ENCODE data around the gene IMPG1. TPM values are rescaled to one million over a fixed set of nuclear protein-coding genes. Genes with fewer than 3 reads are reported as not detected.

Gene IMPG1
- total RNA-seq, 4 donors from 2014 or later: not detected

DNA sequence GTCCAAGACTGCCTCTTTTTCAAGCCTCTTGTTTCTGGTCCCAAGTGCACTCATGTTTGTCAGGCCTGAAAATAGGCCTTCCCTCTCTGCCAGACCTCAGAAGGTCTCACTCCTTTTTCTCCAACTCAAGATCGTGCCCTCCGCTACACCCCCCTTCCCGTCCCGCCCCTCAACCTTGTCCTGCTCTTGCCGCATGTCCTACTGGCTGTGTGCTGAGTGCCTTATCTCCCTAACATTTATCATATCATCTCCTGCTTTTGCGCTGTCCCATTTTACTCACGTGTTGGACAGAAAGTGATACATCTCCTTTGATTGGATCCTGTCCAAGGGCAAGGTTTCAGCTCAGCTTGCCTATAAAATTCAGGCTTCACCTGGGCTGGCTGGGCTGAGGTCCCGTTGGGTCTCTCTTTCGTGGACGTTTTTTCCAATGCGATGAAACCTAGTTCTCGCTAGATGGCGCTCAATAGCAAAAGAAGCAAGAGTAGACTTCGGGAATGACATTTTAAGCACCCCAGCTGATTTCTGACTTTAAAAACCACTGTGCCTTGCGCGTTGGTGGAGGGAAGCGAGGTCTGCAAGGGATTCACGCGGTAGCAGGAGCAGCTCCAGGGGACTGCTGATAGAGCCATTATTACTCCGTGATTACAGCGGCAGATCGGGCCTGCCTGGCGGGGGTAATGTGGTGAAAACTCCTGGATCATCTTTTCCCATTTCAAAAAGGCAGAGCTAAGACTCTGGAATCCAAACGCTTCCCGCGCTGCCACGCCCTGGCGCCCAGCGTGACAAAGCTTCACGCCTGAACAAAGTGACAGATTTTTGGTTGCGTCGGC lies 137.6 kb downstream of the IMPG1 start:
- 8% methylated on average over 21 to 30 of the region's 32 CpGs for WGBS, 2 donors
- intact Hi-C loops (cut with DNase I): no loop called here
- DNase-seq: peak; percentile 40 to 44

DNA sequence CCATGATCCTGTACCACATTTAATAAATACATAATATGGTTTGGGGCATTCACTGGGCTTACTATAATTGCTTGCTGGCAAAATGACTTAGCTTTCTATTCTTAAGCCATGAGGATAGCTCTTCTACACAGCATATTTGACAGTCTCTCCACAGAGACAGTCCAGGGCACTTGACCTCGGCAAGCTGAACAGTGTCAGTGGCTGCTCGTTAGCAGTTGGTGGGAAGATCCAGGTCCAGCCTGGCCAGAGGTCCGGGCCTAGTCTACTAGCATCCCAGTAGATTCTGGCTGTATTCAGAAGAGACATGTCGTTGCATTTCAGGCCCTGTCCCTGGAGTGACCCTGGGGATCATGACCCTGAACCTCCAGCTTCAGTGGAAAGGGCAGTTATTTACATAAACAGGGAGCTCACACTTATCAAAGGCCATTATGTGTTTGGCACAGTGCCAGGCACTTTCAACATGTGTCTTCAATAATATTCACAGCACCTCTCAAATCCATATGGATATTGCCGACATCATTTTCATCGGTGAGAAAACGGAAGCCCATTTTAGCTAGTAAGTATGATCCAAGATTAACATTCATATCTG lies 139.0 kb downstream of the IMPG1 start:
- intact Hi-C loops (cut with DNase I): no loop called here
- TF ChIP-seq, protein P1, sequence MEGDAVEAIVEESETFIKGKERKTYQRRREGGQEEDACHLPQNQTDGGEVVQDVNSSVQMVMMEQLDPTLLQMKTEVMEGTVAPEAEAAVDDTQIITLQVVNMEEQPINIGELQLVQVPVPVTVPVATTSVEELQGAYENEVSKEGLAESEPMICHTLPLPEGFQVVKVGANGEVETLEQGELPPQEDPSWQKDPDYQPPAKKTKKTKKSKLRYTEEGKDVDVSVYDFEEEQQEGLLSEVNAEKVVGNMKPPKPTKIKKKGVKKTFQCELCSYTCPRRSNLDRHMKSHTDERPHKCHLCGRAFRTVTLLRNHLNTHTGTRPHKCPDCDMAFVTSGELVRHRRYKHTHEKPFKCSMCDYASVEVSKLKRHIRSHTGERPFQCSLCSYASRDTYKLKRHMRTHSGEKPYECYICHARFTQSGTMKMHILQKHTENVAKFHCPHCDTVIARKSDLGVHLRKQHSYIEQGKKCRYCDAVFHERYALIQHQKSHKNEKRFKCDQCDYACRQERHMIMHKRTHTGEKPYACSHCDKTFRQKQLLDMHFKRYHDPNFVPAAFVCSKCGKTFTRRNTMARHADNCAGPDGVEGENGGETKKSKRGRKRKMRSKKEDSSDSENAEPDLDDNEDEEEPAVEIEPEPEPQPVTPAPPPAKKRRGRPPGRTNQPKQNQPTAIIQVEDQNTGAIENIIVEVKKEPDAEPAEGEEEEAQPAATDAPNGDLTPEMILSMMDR (IDR thresholded peaks at IDR 0.05): no peak
- TF ChIP-seq POLR2A (IDR thresholded peaks at IDR 0.05): no peak
- Histone ChIP-seq H3K27ac (no peak overlapping the region), H3K4me1 (no peaks in the 10 kb centered on the region), H3K4me3 (replicated peaks in 1 of 3) (no peak overlapping the region), H3K9me3 (no peaks in the 10 kb centered on the region), H3K27me3 (no peaks in the 10 kb centered on the region), H3K36me3 (no peaks in the 10 kb centered on the region)
- WGBS, 2 donors: 66 to 69% methylated on average over 7 of the region's 7 CpGs
- peak in 1 of 2 donors; percentile 5 for DNase-seq

More for the DNA sequence above, 137.6 kb downstream of the IMPG1 start:
- TF ChIP-seq, protein P1 (IDR thresholded peaks at IDR 0.05): peak; percentile 29 to 75 (median 46)
- TF ChIP-seq POLR2A (IDR thresholded peaks at IDR 0.05): no peak
- Histone ChIP-seq H3K27me3 (no peaks in the 10 kb centered on the region), H3K27ac (no peak overlapping the region), H3K4me1 (no peaks in the 10 kb centered on the region), H3K4me3 (replicated peaks in 1 of 3) (peak overlapping the region in 2 of 3 donors; percentile 12 to 31), H3K36me3 (no peaks in the 10 kb centered on the region), H3K9me3 (no peaks in the 10 kb centered on the region)

DNA sequence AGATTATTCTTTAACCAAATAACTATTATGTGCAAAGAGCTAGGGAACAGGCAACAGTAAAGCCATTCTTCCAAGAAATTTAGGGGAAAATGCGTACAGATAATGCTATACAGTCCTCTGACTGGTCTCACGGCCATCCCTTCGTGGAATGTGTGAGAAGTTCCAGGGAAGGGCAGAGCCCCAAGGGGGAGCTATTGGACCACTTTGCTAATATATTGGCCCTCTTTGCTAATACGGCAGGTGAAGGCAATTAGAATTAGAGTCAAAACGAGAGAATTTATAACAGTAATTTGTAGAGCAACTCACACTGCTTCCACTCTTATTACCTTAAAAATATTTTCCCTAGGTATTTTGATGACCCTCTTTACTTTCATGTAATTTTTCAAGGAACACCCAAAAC lies 140.4 kb downstream of the IMPG1 start:
- Histone ChIP-seq H3K4me3 (replicated peaks in 1 of 3) (no peak overlapping the region), H3K36me3 (no peaks in the 10 kb centered on the region), H3K27me3 (no peaks in the 10 kb centered on the region), H3K27ac (no peak overlapping the region), H3K4me1 (no peaks in the 10 kb centered on the region), H3K9me3 (no peaks in the 10 kb centered on the region)
- 55 to 59% methylated on average over 5 of the region's 5 CpGs for whole genome bisulfite sequencing, 2 donors
- no peak for DNase-seq
- TF ChIP-seq, protein P1 (IDR thresholded peaks at IDR 0.05): peak in 1 of 6 experiments; percentile 28
- TF ChIP-seq POLR2A (IDR thresholded peaks at IDR 0.05): no peak
- intact Hi-C loops (cut with DNase I): no loop called here

DNA sequence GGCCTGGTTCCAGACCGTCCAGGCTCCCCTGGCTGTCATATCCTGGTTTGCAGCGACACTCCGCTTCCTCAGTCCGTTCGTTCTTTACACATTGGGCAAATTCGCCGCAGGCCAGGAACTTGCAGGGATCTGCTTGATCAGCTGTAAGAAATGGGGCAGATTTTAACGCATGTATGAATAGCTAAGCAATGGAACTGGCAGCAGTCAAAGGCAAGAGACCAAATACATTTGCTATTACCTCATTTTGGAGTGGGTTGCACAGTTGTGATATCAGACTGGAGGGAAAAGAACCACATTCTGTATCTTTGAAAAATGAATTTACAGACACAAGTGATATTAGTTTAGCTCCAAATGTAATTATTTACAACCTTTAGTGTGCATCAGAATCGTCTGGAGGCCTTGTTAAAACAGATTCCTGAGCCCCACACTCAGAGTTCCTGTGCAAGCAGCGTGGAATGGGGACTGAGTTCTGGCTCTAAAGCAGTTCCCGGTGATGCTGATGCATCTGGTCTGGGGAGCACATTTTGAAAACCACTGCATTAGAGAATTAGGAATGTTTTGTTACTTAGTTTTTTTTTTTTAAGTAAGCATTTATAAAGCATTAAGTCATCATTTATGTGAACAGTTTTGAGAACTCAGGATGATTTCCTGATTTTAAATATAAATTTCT lies 141.3 kb downstream of the IMPG1 start:
- intact Hi-C loops (cut with DNase I): no loop called here
- no peak overlapping the region for H3K27ac ChIP-seq
- no peak overlapping the region for H3K4me3 ChIP-seq (replicated peaks in 1 of 3)
- no peaks in the 10 kb centered on the region for H3K4me1 ChIP-seq
- no peaks in the 10 kb centered on the region for H3K27me3 ChIP-seq
- 63 to 74% methylated on average over 11 of the region's 11 CpGs for WGBS, 2 donors
- TF ChIP-seq POLR2A (IDR thresholded peaks at IDR 0.05): no peak
- TF ChIP-seq, protein P1 (IDR thresholded peaks at IDR 0.05): no peak
- H3K9me3 ChIP-seq: no peaks in the 10 kb centered on the region
- no peaks in the 10 kb centered on the region for H3K36me3 ChIP-seq
- peak in 1 of 2 donors; percentile 3 for DNase-seq

All from thyroid gland (tissue), 4 donors.